SK-N-SH (cell line): ENCODE results near the gene KLF16.

Experiments used
- EP300 ChIP-seq, 2 experiments: IDR thresholded peaks; 2 replicates each; pipeline versions ENCODE4 v1.4.0 to v1.6.1; 2012; ENCODE audit warnings: borderline replicate concordance in 1 of 2, low read depth in 1 of 2, low read length in 1 of 2
- EZH2phosphoT487 ChIP-seq: fragments of 200-600 bp; sonication (generic); IDR thresholded peaks from 2 replicates; pipeline ENCODE4 v1.6.1; 2017; ENCODE audit warnings: low read depth, mixed run types, mild to moderate bottlenecking, antibody characterized with exemption, moderate library complexity, borderline replicate concordance
- FOSL2 ChIP-seq: IDR thresholded peaks from 2 replicates; pipeline ENCODE4 v1.4.0; 2012; ENCODE audit warnings: low read depth, mild to moderate bottlenecking, moderate library complexity, borderline replicate concordance
- MEF2A ChIP-seq: IDR thresholded peaks from 2 replicates; pipeline ENCODE4 v1.4.0; 2012; ENCODE audit warnings: low read depth, borderline replicate concordance
- POLR2AphosphoS5 ChIP-seq: IDR thresholded peaks from 2 replicates; pipeline ENCODE4 v1.6.1; 2012; ENCODE audit warnings: low read depth, low read length
- TF ChIP-seq, protein P1 (sequence below): fragments of 200-600 bp; sonication (generic); IDR thresholded peaks from 2 replicates; pipeline ENCODE4 v1.6.1; 2017; ENCODE audit warnings: antibody characterized with exemption, mild to moderate bottlenecking, moderate library complexity
- TF ChIP-seq, protein P2 (sequence below): IDR thresholded peaks from 2 replicates; pipeline ENCODE4; 2012
- TF ChIP-seq, protein P3 (sequence below): IDR thresholded peaks from 2 replicates; pipeline ENCODE4 v1.4.0; 2012; ENCODE audit warnings: low read depth
- TF ChIP-seq, protein P4 (sequence below): fragments of 150-350 bp; IDR thresholded peaks from 2 replicates; pipeline ENCODE4 v1.6.1; 2017; ENCODE audit warnings: antibody characterized with exemption, low read length, low read depth, borderline replicate concordance

DNA sequence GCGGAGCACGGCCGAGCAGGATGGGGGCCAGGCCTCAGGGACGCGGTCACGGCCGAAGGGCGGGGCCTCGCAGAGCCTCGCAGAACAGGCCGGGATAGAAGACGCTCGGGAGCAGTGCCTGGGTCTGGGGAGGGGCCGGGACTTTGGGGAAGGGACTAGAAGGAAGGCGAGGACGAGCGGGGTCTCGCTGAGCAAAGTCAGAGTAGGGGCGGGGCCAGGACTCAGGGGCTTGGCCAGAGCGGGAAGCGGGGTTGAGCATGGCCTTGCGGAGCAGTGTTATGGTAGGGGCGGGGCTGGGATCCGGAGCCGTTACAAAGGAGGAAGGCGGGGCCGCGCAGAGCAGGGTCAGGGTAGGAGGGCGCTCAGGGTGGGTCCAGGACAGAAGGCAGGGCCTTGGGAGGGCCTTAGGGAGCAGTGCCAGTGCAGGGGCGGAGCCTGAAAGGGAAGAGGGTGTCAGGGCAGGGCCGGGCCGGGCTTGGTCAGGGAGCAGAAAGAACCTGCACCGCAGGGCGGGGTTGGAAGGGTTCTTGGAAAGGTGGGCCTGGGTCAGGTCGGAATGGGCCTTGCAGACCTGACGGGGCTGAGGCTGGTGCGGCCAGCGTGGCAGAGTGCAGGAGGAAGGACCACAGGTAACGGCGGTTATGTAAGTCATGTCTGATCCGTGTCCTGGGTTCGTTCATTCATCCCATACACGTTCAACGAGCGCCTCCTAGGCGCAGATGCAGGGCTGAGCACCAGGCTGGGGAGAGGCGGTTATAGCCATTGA is 50.8 kb downstream of the KLF16 start:
- TF ChIP-seq, protein P1, sequence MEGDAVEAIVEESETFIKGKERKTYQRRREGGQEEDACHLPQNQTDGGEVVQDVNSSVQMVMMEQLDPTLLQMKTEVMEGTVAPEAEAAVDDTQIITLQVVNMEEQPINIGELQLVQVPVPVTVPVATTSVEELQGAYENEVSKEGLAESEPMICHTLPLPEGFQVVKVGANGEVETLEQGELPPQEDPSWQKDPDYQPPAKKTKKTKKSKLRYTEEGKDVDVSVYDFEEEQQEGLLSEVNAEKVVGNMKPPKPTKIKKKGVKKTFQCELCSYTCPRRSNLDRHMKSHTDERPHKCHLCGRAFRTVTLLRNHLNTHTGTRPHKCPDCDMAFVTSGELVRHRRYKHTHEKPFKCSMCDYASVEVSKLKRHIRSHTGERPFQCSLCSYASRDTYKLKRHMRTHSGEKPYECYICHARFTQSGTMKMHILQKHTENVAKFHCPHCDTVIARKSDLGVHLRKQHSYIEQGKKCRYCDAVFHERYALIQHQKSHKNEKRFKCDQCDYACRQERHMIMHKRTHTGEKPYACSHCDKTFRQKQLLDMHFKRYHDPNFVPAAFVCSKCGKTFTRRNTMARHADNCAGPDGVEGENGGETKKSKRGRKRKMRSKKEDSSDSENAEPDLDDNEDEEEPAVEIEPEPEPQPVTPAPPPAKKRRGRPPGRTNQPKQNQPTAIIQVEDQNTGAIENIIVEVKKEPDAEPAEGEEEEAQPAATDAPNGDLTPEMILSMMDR: peak; percentile 69
- TF ChIP-seq EP300 (IDR thresholded peaks at IDR 0.05; ENCODE audit: borderline replicate concordance in 1 of 2, low read depth in 1 of 2, low read length in 1 of 2): no peak
- TF ChIP-seq POLR2AphosphoS5: peak; percentile 78
- TF ChIP-seq, protein P2, sequence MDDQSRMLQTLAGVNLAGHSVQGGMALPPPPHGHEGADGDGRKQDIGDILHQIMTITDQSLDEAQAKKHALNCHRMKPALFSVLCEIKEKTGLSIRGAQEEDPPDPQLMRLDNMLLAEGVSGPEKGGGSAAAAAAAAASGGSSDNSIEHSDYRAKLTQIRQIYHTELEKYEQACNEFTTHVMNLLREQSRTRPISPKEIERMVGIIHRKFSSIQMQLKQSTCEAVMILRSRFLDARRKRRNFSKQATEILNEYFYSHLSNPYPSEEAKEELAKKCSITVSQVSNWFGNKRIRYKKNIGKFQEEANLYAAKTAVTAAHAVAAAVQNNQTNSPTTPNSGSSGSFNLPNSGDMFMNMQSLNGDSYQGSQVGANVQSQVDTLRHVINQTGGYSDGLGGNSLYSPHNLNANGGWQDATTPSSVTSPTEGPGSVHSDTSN: no peak
- TF ChIP-seq, protein P3, sequence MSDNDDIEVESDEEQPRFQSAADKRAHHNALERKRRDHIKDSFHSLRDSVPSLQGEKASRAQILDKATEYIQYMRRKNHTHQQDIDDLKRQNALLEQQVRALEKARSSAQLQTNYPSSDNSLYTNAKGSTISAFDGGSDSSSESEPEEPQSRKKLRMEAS: peak; percentile 58; the same call in 1 of the 2 replicates
- TF ChIP-seq EZH2phosphoT487: no peak
- TF ChIP-seq FOSL2: no peak
- no peak for TF ChIP-seq MEF2A
- TF ChIP-seq, protein P4, sequence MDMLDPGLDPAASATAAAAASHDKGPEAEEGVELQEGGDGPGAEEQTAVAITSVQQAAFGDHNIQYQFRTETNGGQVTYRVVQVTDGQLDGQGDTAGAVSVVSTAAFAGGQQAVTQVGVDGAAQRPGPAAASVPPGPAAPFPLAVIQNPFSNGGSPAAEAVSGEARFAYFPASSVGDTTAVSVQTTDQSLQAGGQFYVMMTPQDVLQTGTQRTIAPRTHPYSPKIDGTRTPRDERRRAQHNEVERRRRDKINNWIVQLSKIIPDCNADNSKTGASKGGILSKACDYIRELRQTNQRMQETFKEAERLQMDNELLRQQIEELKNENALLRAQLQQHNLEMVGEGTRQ: no peak
